Esophagus squamous epithelium (tissue), 5 donors: ENCODE results near the gene RPS6KB2. TPM values are rescaled to one million over a fixed set of nuclear protein-coding genes. Genes with fewer than 3 reads are reported as not detected.

Experiments
- DNase-seq: peaks from one replicate; lab custom pipeline; 2025; lab: John Stamatoyannopoulos, UW
- H3K27ac ChIP-seq, 4 donors: fragments of 200-600 bp; sonication (generic); one replicate each; pipeline ENCODE4 v1.5.1; 2016 to 2019; ENCODE audit warnings: mild to moderate bottlenecking in 1 of 4
- H3K27me3 ChIP-seq, 4 donors: fragments of 200-600 bp; sonication (generic); 1 replicate in 3 of 4; 2 replicates in 1 of 4; pipeline versions ENCODE4 v1.5.1 to v1.6.0; 2017 to 2021; ENCODE audit warnings: antibody characterized with exemption in 1 of 4
- H3K36me3 ChIP-seq, 3 donors: fragments of 200-600 bp; sonication (generic); one replicate each; pipeline ENCODE4 v1.5.1; 2016 to 2019
- H3K4me1 ChIP-seq, 3 donors: fragments of 200-600 bp; sonication (generic); one replicate each; pipeline ENCODE4 v1.5.1; 2017 to 2019
- H3K4me3 ChIP-seq, 4 donors: fragments of 200-600 bp; sonication (generic); 1 replicate in 3 of 4; 2 replicates in 1 of 4; pipeline ENCODE4 v1.5.1; 2016 to 2019; ENCODE audit warnings: mild to moderate bottlenecking in 2 of 4, moderate library complexity in 1 of 4
- H3K9me3 ChIP-seq, 3 donors: fragments of 200-600 bp; sonication (generic); one replicate each; pipeline ENCODE4 v1.5.1; 2016 to 2019
- CTCF ChIP-seq, 6 experiments: fragments of 450-650 bp in 4 of 6; fragments of 200-600 bp in 2 of 6; sonication (generic) in 2 of 6; IDR thresholded peaks; one replicate each; pipeline ENCODE4 v1.5.1; 2016 to 2019; ENCODE audit warnings: antibody characterized with exemption in 6 of 6, mild to moderate bottlenecking in 4 of 6, moderate library complexity in 4 of 6
- POLR2A ChIP-seq, 4 donors: fragments of 450-650 bp; IDR thresholded peaks; one replicate each; pipeline ENCODE4 v1.6.1; 2017; ENCODE audit warnings: antibody characterized with exemption in 4 of 4, mild to moderate bottlenecking in 4 of 4, moderate library complexity in 3 of 4
- WGBS, 2 donors: methylation state at CpG; one replicate each; pipeline ENCODE4 v1.1.5; 2018; 5-methylcytosine and 5-hydroxymethylcytosine counted together
- intact Hi-C: fragments of 100-400 bp; cut with DNase I; formaldehyde crosslinking; loops from one replicate; pipeline ENCODE4 v1.15.0; 2022
- total RNA-seq, 4 donors: library from RNA; depleted of rRNA; stranded (reverse); fragments of >200 nt; gene quantifications; one replicate each; pipeline ENCODE4 v1.1.0, GENCODE V29; 2016
- donor health status: DM: yes; HTN: yes; CAD: no.

RPS6KB2 gene
- total RNA-seq, 4 donors from 2014 or later, result 67.5 to 121 (median 113) TPM

- Histone ChIP-seq H3K27ac (peak within 1 kb of the TSS; percentile 25 to 84 (median 60)), H3K4me3 (peak within 1 kb of the TSS; percentile 8 to 58 (median 40)), H3K4me1 (peaks cover 45 to 88% (median 56%) of the 10 kb centered on the region in 3 donors), H3K36me3 (peaks cover 44 to 98% (median 57%) of the 10 kb centered on the region in 3 donors), H3K27me3 (no peaks in the 10 kb centered on the region), H3K9me3 (no peaks in the 10 kb centered on the region)
- DNase-seq, result no peak
- intact Hi-C loops, result no loop called here
- TF ChIP-seq CTCF (IDR thresholded peaks at IDR 0.05), result no peak
- TF ChIP-seq POLR2A (IDR thresholded peaks at IDR 0.05), result peak in 1 of 4 donors; percentile 21
- 70% methylated on average over 4 of the region's 26 CpGs; no CpG with 5 or more reads in 1 of the 2 donors for WGBS, 2 donors
These were observed 9.0 kb downstream of the RPS6KB2 start, which contains the start of gene PTPRCAP for GRCh38 chr11:67437082-67437808. TSS of gene PTPRCAP (minus strand) at chr11:67437682. CDS start at chr11:67437619, 63 bp downstream.

DNA sequence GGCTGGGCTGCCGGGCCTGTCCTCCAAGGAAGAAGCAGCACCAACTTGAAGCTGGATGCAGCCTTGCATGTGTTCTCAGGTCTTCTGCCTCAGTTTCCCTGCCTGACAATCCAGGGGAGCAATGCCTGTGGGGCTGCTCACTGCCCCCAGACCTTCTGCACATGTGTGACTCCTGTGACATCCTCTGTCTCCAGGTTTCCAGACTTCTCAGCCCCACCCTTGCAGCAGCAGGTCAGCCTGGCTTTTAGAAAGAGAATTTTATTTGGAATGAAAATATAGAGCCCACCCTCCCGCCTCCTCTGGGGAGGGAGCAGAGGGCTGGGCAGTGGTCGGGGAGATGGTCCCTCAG, 9.5 kb downstream of the RPS6KB2 start:
- no peaks in the 10 kb centered on the region for H3K9me3 ChIP-seq
- no peak for DNase-seq
- H3K4me3 ChIP-seq, result peak overlapping the region; percentile 8 to 58 (median 40)
- 48 to 50% methylated on average over 1 to 2 of the region's 3 CpGs for WGBS, 2 donors
- peaks cover 39 to 94% (median 52%) of the 10 kb centered on the region in 3 donors for H3K36me3 ChIP-seq
- intact Hi-C loops, result no loop called here
- no peaks in the 10 kb centered on the region for H3K27me3 ChIP-seq
- peaks cover 50 to 92% (median 61%) of the 10 kb centered on the region in 3 donors for H3K4me1 ChIP-seq
- TF ChIP-seq POLR2A (IDR thresholded peaks at IDR 0.05) (no peak), CTCF (IDR thresholded peaks at IDR 0.05) (no peak)
- peak overlapping the region; percentile 25 to 84 (median 60) for H3K27ac ChIP-seq

GRCh38 chr11:67438158-67438902, 10.0 kb downstream of the RPS6KB2 start:
- TF ChIP-seq POLR2A (IDR thresholded peaks at IDR 0.05) (peak in 2 of 4 donors; percentile 12 to 62), CTCF (IDR thresholded peaks at IDR 0.05) (no peak)
- H3K27me3 ChIP-seq, result no peaks in the 10 kb centered on the region
- peaks cover 52 to 91% (median 56%) of the 10 kb centered on the region in 3 donors for H3K4me1 ChIP-seq
- no peak for DNase-seq
- WGBS, 2 donors, result 80 to 100% methylated on average over 1 to 17 of the region's 41 CpGs
- peaks cover 33 to 88% (median 46%) of the 10 kb centered on the region in 3 donors for H3K36me3 ChIP-seq
- H3K9me3 ChIP-seq, result no peaks in the 10 kb centered on the region
- H3K27ac ChIP-seq, result peak overlapping the region; percentile 25 to 84 (median 66)
- intact Hi-C loops, result no loop called here
- H3K4me3 ChIP-seq, result peak overlapping the region; percentile 8 to 58 (median 40)

DNA sequence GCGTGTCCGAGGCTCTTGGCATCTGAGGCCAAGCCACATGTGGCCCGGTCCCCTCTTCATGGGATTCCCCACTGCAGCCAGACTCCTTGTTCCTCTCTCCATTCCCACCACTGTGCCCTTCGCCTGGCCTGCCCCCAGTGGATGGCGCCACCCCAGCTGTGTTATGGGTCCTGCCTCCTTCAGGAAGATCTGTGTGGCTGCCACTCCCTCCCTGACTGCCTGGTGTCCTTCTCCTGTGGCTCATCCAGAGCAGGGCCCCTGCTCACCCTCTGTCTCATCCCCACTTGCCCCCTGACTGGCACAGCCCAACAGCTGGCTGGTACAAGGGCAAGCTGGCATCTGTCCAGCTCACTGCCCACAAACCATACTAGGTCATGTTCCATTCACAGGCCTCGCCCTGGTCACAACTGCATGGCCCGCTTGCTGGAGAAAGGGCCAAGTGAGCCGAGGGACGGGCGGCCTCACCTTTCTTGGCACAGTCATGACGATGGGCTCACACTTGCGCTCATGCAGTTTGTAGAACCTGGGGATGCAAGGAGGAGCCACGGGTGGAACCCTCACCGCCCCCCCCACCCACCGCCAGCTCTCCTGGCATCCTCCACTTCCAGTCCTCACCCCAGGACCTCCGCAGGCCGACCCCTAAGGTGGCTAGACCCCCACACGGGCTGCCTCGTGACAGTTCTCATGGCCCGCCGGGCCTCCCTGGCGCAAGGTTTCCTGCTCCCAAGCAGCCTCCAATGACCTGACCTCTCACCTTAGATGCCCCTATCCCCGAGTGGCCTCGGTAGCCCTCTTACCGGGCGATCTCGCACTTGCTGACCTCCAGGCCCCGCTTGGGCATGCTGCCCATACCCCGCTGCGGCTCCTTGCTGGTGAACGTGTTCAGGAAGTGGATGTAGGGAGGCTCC, 11.3 kb downstream of the RPS6KB2 start:
- 61% methylated on average over 8 to 14 of the region's 31 CpGs for WGBS, 2 donors
- TF ChIP-seq POLR2A (IDR thresholded peaks at IDR 0.05) (no peak), CTCF (IDR thresholded peaks at IDR 0.05) (peak in 3 of 6 experiments; percentile 8 to 28 (median 11))
- Histone ChIP-seq H3K27me3 (no peaks in the 10 kb centered on the region), H3K27ac (peak overlapping the region; percentile 11 to 84 (median 66)), H3K9me3 (no peaks in the 10 kb centered on the region), H3K4me1 (peaks cover 52 to 88% (median 57%) of the 10 kb centered on the region in 3 donors), H3K36me3 (peaks cover 21 to 76% (median 34%) of the 10 kb centered on the region in 3 donors), H3K4me3 (peak overlapping the region in 2 of 4 donors; percentile 12 to 41)
- DNase-seq, result no peak
- intact Hi-C loops, result no loop called here
